Mammary epithelial cell (primary cell): ENCODE measurements around the gene CAVIN4.

Experiments
- EZH2 ChIP-seq: IDR thresholded peaks from 2 replicates; pipeline ENCODE4 v1.6.1; 2012; ENCODE audit warnings: low read length, inconsistent platforms, borderline replicate concordance
- TF ChIP-seq, protein P1 (sequence below), 2 donors: IDR thresholded peaks in 1 of 2; conservative IDR thresholded peaks in 1 of 2; 2 replicates each; pipeline ENCODE4 v1.5.1; 2011 to 2012; ENCODE audit warnings: inconsistent platforms in 2 of 2, low read length in 2 of 2, mild to moderate bottlenecking in 2 of 2, control low read depth in 1 of 2, low read depth in 1 of 2; ENCODE audit not compliant: insufficient read depth in 1 of 2; ENCODE audit errors: extremely low read depth in 1 of 2

- TF ChIP-seq EZH2 = no peak
- TF ChIP-seq, protein P1, sequence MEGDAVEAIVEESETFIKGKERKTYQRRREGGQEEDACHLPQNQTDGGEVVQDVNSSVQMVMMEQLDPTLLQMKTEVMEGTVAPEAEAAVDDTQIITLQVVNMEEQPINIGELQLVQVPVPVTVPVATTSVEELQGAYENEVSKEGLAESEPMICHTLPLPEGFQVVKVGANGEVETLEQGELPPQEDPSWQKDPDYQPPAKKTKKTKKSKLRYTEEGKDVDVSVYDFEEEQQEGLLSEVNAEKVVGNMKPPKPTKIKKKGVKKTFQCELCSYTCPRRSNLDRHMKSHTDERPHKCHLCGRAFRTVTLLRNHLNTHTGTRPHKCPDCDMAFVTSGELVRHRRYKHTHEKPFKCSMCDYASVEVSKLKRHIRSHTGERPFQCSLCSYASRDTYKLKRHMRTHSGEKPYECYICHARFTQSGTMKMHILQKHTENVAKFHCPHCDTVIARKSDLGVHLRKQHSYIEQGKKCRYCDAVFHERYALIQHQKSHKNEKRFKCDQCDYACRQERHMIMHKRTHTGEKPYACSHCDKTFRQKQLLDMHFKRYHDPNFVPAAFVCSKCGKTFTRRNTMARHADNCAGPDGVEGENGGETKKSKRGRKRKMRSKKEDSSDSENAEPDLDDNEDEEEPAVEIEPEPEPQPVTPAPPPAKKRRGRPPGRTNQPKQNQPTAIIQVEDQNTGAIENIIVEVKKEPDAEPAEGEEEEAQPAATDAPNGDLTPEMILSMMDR (conservative IDR thresholded peaks at IDR 0.05 in 1 of 2, IDR thresholded peaks at IDR 0.05 in 1 of 2; ENCODE audit: extremely low read depth in 1 of 2, insufficient read depth in 1 of 2, low read depth in 1 of 2, low read length in 2 of 2) = no peak
Measured at GRCh38 chr9:100591639-100592412, 13.9 kb downstream of the CAVIN4 start.
